ENCODE data around the gene CT47C1.

DNA sequence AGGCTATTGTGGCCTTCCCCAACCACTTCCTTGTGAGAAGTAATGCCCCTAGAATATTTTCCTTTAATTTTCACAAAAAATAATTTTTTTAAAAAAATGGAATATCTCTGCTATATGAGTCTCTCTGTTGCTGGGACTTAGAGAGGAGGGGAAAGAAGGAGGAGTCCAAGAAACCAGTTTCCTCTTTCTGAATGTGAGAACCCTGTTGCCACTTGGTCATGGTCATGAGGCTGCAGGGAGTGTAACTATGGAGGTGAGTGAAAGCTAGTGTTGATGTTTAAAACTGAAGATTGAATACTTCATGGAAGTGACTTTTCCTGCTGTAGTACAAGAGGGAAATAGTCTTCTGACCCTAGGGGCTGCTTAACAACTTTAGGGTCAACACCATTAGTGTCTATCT is 34.4 kb downstream of the CT47C1 start:
- TF ChIP-seq CTCF (IDR thresholded peaks at IDR 0.05) (no peak), POLR2A (IDR thresholded peaks at IDR 0.05) (no peak)

Data from uterus (tissue), 2 donors.